MM.1S (cell line): ENCODE data around the gene LEFTY1.

ENCODE experiments used
- DNase-seq: peaks from one replicate; pipeline ENCODE4 v3.0.0-alpha.2; 2015
- H2AFZ ChIP-seq: fragments of 300-600 bp; sonication (generic); 2 replicates; pipeline ENCODE4 v1.6.0; 2016; ENCODE audit warnings: antibody characterized with exemption, low read length
- H3F3A ChIP-seq: fragments of 300-600 bp; sonication (generic); 2 replicates; pipeline ENCODE4 v1.6.1; 2016; ENCODE audit warnings: mild to moderate bottlenecking, antibody characterized with exemption, low read length, moderate library complexity, mixed read lengths; ENCODE audit not compliant: insufficient read depth
- H3K27ac ChIP-seq: fragments of 300-600 bp; sonication (generic); 2 replicates; pipeline ENCODE4 v1.5.1; 2016; ENCODE audit warnings: mild to moderate bottlenecking, low read length
- H3K27me3 ChIP-seq: fragments of 300-600 bp; sonication (generic); replicated peaks from 2 replicates; pipeline ENCODE4 v1.6.0; 2016; ENCODE audit warnings: low read length; ENCODE audit not compliant: insufficient read depth
- H3K36me3 ChIP-seq: fragments of 300-600 bp; sonication (generic); replicated peaks from 2 replicates; pipeline ENCODE4 v1.6.1; 2016; ENCODE audit warnings: mild to moderate bottlenecking, low read length, mixed read lengths; ENCODE audit not compliant: insufficient read depth
- H3K4me1 ChIP-seq: fragments of 300-600 bp; sonication (generic); 2 replicates; pipeline ENCODE4 v1.6.1; 2016; ENCODE audit warnings: low read length, mixed read lengths
- H3K4me2 ChIP-seq: fragments of 300-600 bp; sonication (generic); 2 replicates; pipeline ENCODE4 v1.6.0; 2016; ENCODE audit warnings: low read depth, low read length
- H3K4me3 ChIP-seq: fragments of 300-600 bp; sonication (generic); 2 replicates; pipeline ENCODE4 v1.5.1; 2016; ENCODE audit warnings: low read length, mixed read lengths
- H3K79me2 ChIP-seq: fragments of 300-600 bp; sonication (generic); 2 replicates; pipeline ENCODE4 v1.6.1; 2016; ENCODE audit warnings: mixed run types, low read length, mixed read lengths
- H3K9ac ChIP-seq: fragments of 300-600 bp; sonication (generic); 2 replicates; pipeline ENCODE4 v1.6.1; 2016; ENCODE audit warnings: low read length, mixed read lengths
- H3K9me2 ChIP-seq: fragments of 300-600 bp; sonication (generic); replicated peaks from 2 replicates; pipeline ENCODE4 v1.6.1; 2016; ENCODE audit warnings: mild to moderate bottlenecking, low read length, mixed read lengths; ENCODE audit not compliant: insufficient read depth
- H3K9me3 ChIP-seq: fragments of 300-600 bp; sonication (generic); replicated peaks from 2 replicates; pipeline ENCODE4 v1.6.1; 2016; ENCODE audit warnings: mild to moderate bottlenecking, low read length, mixed read lengths; ENCODE audit not compliant: insufficient read depth
- H4K20me1 ChIP-seq: fragments of 300-600 bp; sonication (generic); 2 replicates; pipeline ENCODE4 v1.6.1; 2016; ENCODE audit warnings: mild to moderate bottlenecking, low read length, moderate library complexity, mixed read lengths; ENCODE audit not compliant: insufficient read depth
- EZH2 ChIP-seq: fragments of 300-600 bp; sonication (generic); optimal IDR thresholded peaks from 2 replicates; pipeline ENCODE3; 2017; ENCODE audit warnings: low read depth, mild to moderate bottlenecking, antibody characterized with exemption, low read length, mixed read lengths
- EZH2phosphoT487 ChIP-seq: fragments of 300-600 bp; sonication (generic); IDR thresholded peaks from 2 replicates; pipeline ENCODE4 v1.6.1; 2018; ENCODE audit warnings: antibody characterized with exemption, low read length
- TF ChIP-seq, protein P1 (sequence below): fragments of 300-600 bp; sonication (generic); IDR thresholded peaks from 2 replicates; pipeline ENCODE4 v1.5.1; 2016; ENCODE audit warnings: antibody characterized with exemption, low read length, mixed read lengths

Gene LEFTY1

DNA sequence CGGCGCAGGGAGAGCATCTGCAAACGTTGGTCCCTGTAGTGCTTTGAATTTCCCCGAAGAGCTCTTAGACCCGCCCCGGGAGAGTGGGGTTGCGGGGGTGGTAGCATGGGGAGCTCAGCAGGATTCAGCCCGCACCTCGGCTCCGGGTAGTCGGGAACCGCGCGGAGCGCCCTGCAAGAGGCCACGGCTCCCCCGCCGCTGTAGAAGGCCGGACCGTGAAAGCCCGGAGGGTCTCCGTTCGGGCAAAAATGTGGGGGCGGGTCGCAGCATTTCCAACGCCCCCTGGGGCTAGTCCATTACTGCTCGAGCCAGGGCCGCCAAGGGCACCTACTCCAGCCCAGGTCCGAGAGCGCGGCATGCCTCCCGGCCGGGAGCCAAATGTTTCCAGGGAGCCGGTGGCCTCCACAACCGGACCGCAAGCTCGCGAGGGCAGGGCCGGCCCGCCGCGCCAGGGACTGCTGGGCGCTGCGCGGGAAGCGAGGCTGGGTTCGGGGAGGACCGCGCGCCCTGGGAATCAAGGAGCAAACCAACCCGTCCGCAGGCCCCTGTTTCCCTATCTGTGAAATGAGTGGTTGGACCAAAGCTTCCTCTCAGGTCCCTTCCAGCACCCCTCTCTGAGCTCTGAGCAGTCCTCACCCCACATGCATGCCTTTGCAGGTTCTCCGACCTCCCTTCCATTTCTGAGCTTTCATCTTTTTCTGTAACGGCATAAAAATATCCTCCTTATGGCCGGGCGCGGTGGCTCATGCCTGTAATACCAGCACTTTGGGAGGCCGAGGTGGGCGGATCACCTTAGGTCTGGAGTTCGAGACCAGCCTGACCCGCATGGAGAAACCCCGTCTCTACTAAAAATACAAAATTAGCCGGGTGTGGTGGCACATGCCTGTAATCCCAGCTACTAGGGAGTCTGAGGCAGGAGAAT is 6.0 kb downstream of the LEFTY1 start:
- H3K27me3 ChIP-seq: no peaks in the 10 kb centered on the region
- H3K4me2 ChIP-seq: peak overlapping the region; percentile 99
- peaks cover 58% of the 10 kb centered on the region for H3K79me2 ChIP-seq
- H3K9ac ChIP-seq: peak overlapping the region; percentile 89
- H3K27ac ChIP-seq: peak overlapping the region; percentile 97
- TF ChIP-seq EZH2phosphoT487: no peak
- no peak for TF ChIP-seq EZH2
- TF ChIP-seq, protein P1, sequence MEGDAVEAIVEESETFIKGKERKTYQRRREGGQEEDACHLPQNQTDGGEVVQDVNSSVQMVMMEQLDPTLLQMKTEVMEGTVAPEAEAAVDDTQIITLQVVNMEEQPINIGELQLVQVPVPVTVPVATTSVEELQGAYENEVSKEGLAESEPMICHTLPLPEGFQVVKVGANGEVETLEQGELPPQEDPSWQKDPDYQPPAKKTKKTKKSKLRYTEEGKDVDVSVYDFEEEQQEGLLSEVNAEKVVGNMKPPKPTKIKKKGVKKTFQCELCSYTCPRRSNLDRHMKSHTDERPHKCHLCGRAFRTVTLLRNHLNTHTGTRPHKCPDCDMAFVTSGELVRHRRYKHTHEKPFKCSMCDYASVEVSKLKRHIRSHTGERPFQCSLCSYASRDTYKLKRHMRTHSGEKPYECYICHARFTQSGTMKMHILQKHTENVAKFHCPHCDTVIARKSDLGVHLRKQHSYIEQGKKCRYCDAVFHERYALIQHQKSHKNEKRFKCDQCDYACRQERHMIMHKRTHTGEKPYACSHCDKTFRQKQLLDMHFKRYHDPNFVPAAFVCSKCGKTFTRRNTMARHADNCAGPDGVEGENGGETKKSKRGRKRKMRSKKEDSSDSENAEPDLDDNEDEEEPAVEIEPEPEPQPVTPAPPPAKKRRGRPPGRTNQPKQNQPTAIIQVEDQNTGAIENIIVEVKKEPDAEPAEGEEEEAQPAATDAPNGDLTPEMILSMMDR: no peak
- H3K9me2 ChIP-seq: no peaks in the 10 kb centered on the region
- DNase-seq: peak; percentile 51
- no peaks in the 10 kb centered on the region for H4K20me1 ChIP-seq
- H3K36me3 ChIP-seq: no peaks in the 10 kb centered on the region
- peaks cover 33% of the 10 kb centered on the region for H3K4me1 ChIP-seq
- no peaks in the 10 kb centered on the region for H3K9me3 ChIP-seq
- peak overlapping the region; percentile 86 for H2AFZ ChIP-seq
- H3F3A ChIP-seq: peaks cover 40% of the 10 kb centered on the region
- peak overlapping the region; percentile 79 for H3K4me3 ChIP-seq

DNA sequence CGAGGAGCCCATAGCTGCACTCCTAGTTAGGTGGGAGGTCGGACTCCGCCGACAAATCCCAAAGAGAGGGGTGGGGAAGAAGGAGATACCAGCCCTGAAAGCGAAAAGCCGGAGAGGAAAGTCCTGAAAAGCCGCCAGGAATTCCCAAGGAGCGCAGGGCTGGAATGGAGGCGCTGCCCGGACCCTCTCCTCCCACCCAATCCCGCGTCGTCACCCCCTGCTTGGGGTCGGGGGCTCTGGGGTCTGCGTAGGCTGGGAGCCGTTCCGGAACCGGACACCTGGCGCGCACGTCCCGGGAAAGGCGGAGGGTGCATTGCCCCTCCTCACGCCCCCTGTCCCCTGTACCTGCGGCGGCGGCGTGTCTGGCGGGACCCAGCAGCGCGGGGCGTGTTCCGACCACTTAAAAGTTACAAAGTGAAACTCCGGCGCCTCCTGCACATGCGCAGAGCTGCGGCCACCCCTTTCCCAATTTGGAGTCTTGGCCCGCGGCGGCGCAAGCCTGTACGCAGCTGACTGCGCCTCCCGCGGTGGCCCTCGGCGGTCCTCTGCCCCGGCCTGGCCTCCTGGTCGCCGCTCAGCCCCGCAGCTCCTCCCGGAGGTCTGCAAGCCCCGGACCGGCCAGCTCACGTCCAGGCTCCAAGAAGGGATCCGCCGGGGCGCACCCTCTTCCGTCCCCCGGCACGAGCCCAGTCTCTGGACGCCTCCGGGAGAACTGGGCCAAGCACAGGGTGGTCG is 6.8 kb downstream of the LEFTY1 start, which contains the start of gene TMEM63A:
Gene TMEM63A, minus strand, starts transcription at position 422 of the 735 bp plus-strand sequence. CDS start 4,800 bp downstream, outside the sequence.
- Histone ChIP-seq H3K27me3 (no peaks in the 10 kb centered on the region), H3K9ac (peak within 1 kb of the TSS; percentile 89), H3K79me2 (peaks cover 66% of the 10 kb centered on the region), H3K9me3 (no peaks in the 10 kb centered on the region), H4K20me1 (no peaks in the 10 kb centered on the region), H3K9me2 (no peaks in the 10 kb centered on the region), H3K4me2 (peak within 1 kb of the TSS; percentile 99), H2AFZ (peak within 1 kb of the TSS; percentile 86), H3F3A (peaks cover 41% of the 10 kb centered on the region), H3K27ac (peak within 1 kb of the TSS; percentile 97), H3K4me3 (peak within 1 kb of the TSS; percentile 79), H3K36me3 (0 out of 2 replicates have a peak, but pooled peaks cover 6% of the 10 kb centered on the region), H3K4me1 (peaks cover 41% of the 10 kb centered on the region)
- TF ChIP-seq EZH2 (no peak), EZH2phosphoT487 (no peak)
- TF ChIP-seq, protein P1: peak; percentile 55
- DNase-seq: peak; percentile 97

- peaks cover 49% of the 10 kb centered on the region for H3K4me1 ChIP-seq
- peak overlapping the region; percentile 97 for H3K27ac ChIP-seq
These were observed 7.6 kb downstream of the LEFTY1 start for GRCh38 chr1:225881081-225881958.

More at GRCh38 chr1:225881081-225881958, 7.6 kb downstream of the LEFTY1 start:
- Histone ChIP-seq H3K36me3 (0 out of 2 replicates have a peak, but pooled peaks cover 10% of the 10 kb centered on the region), H4K20me1 (no peaks in the 10 kb centered on the region), H3K4me3 (peak overlapping the region; percentile 79), H3K79me2 (peaks cover 74% of the 10 kb centered on the region), H3K9ac (peak overlapping the region; percentile 89), H3K27me3 (no peaks in the 10 kb centered on the region), H3K9me2 (no peaks in the 10 kb centered on the region), H3K9me3 (no peaks in the 10 kb centered on the region), H2AFZ (peak overlapping the region; percentile 27), H3K4me2 (peak overlapping the region; percentile 99), H3F3A (peaks cover 43% of the 10 kb centered on the region)
- no peak for TF ChIP-seq EZH2phosphoT487
- no peak for TF ChIP-seq EZH2
- TF ChIP-seq, protein P1: no peak
- DNase-seq: peak; percentile 86
